LNCaP clone FGC (cell line): ENCODE measurements around the gene DNAJB11.
"Not testable (repeated sequence)": the region's sequence is repeated elsewhere in the genome, so short reads cannot be mapped to it uniquely, and the experiment has no call there.

ENCODE experiments used
- DNase-seq: peaks from one replicate; pipeline ENCODE4 v3.0.0-alpha.2; 2011; ENCODE audit warnings: low read depth
- H3K4me3 ChIP-seq: 2 replicates; pipeline ENCODE4 v1.5.1; 2011; ENCODE audit warnings: mild to moderate bottlenecking, low read depth, low read length, control low read depth
- TF ChIP-seq, protein P1 (sequence below): IDR thresholded peaks from 2 replicates; pipeline ENCODE4 v1.5.1; 2012; ENCODE audit warnings: mild to moderate bottlenecking; ENCODE audit not compliant: control insufficient read depth, insufficient read depth; ENCODE audit errors: extremely low read depth

DNAJB11 gene

GRCh38 chr3:186625600-186626042, 55.1 kb downstream of the DNAJB11 start:
- DNase-seq, result no peak
- no peak overlapping the region for H3K4me3 ChIP-seq
- TF ChIP-seq, protein P1, sequence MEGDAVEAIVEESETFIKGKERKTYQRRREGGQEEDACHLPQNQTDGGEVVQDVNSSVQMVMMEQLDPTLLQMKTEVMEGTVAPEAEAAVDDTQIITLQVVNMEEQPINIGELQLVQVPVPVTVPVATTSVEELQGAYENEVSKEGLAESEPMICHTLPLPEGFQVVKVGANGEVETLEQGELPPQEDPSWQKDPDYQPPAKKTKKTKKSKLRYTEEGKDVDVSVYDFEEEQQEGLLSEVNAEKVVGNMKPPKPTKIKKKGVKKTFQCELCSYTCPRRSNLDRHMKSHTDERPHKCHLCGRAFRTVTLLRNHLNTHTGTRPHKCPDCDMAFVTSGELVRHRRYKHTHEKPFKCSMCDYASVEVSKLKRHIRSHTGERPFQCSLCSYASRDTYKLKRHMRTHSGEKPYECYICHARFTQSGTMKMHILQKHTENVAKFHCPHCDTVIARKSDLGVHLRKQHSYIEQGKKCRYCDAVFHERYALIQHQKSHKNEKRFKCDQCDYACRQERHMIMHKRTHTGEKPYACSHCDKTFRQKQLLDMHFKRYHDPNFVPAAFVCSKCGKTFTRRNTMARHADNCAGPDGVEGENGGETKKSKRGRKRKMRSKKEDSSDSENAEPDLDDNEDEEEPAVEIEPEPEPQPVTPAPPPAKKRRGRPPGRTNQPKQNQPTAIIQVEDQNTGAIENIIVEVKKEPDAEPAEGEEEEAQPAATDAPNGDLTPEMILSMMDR, result no peak

GRCh38 chr3:186626254-186626847, 55.8 kb downstream of the DNAJB11 start:
- TF ChIP-seq, protein P1, result no peak
- DNase-seq, result no peak
- H3K4me3 ChIP-seq, result no peak overlapping the region

- no peak overlapping the region for H3K4me3 ChIP-seq
- DNase-seq, result no peak
- TF ChIP-seq, protein P1, result no peak
These were observed 57.4 kb downstream of the DNAJB11 start for GRCh38 chr3:186627852-186628414.

- no peak for DNase-seq
- no peak overlapping the region for H3K4me3 ChIP-seq
- TF ChIP-seq, protein P1, result no peak
These were observed 58.2 kb downstream of the DNAJB11 start for GRCh38 chr3:186628756-186629155.

DNA sequence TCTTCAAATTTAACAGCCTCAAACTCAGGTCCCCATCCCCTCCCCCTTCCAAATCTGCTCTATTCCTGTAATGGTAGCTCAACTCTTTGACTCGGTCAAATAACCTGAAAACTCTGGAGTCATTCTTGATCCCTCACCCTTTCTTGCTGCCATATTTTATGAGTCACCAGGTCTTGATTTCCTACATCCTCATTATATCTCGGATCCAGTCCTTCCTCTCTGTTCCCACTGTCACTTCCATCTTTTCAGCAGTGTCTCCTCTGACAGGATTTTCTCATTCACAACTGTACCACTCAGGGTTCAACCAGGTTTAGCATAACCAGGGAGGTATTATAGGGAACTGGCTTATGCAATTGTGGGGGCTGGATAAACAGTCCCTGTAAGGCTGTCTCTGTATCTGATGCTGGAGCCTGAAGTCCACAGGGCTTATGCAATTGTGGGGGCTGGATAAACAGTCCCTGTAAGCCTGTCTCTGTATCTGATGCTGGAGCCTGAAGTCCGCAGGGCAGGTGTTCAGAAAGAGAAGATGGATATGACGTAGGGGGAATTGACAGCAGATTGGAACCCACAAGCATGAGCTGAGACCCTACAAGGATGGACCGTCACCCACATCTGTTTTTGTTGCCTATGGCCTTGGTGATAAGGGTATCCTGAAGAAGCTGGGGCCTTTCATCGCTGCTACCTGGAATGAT, 60.6 kb downstream of the DNAJB11 start:
- H3K4me3 ChIP-seq, result no peak overlapping the region
- DNase-seq, result no peak
- TF ChIP-seq, protein P1, result no peak

GRCh38 chr3:186633481-186633880, 63.0 kb downstream of the DNAJB11 start:
- no peak overlapping the region for H3K4me3 ChIP-seq
- TF ChIP-seq, protein P1, result no peak
- DNase-seq, result no peak

GRCh38 chr3:186634207-186634606, 63.7 kb downstream of the DNAJB11 start:
- DNase-seq, result not testable (repeated sequence)

More at GRCh38 chr3:186634207-186634606, 63.7 kb downstream of the DNAJB11 start:
- not testable (repeated sequence) for H3K4me3 ChIP-seq
